Peyer's patch (tissue), 4 donors: ENCODE data around the gene CCDC197. TPM values are rescaled to one million over a fixed set of nuclear protein-coding genes. Genes with fewer than 3 reads are reported as not detected.

ENCODE experiments used
- DNase-seq, 3 donors: peaks; one replicate each; pipeline ENCODE4 v3.0.0-alpha.2; 2017 to 2019
- H3K27ac ChIP-seq, 4 donors: fragments of 200-600 bp; sonication (generic); one replicate each; pipeline ENCODE4 v1.5.1; 2016 to 2019
- H3K27me3 ChIP-seq, 2 donors: fragments of 200-600 bp; sonication (generic); one replicate each; pipeline ENCODE4 v1.5.1; 2019
- H3K36me3 ChIP-seq, 3 donors: fragments of 200-600 bp; sonication (generic); one replicate each; pipeline ENCODE4 v1.5.1; 2016 to 2019
- H3K4me1 ChIP-seq, 4 donors: fragments of 200-600 bp; sonication (generic); one replicate each; pipeline ENCODE4 v1.5.1; 2016 to 2019
- H3K4me3 ChIP-seq, 4 donors: fragments of 200-600 bp; sonication (generic); 1 replicate in 3 of 4; 2 replicates in 1 of 4; pipeline ENCODE4 v1.5.1; 2016 to 2019; ENCODE audit warnings: mild to moderate bottlenecking in 1 of 4
- H3K9me3 ChIP-seq, 4 donors: fragments of 200-600 bp; sonication (generic); one replicate each; pipeline ENCODE4 v1.5.1; 2016 to 2019; ENCODE audit warnings: mild to moderate bottlenecking in 1 of 4
- POLR2A ChIP-seq, 2 donors: fragments of 450-650 bp; IDR thresholded peaks; one replicate each; pipeline ENCODE4 v1.5.1; 2017; ENCODE audit warnings: antibody characterized with exemption in 2 of 2, mild to moderate bottlenecking in 2 of 2, moderate library complexity in 2 of 2
- total RNA-seq, 4 donors: library from RNA; depleted of rRNA; stranded (reverse); fragments of >200 nt; gene quantifications; one replicate each; pipeline ENCODE4 v1.1.0, GENCODE V29; 2016
- TF ChIP-seq, protein P1 (sequence below), 6 experiments: fragments of 450-650 bp in 4 of 6; fragments of 200-600 bp in 2 of 6; sonication (generic) in 1 of 6; IDR thresholded peaks; one replicate each; pipeline ENCODE4 v1.5.1; 2017 to 2019; ENCODE audit warnings: antibody characterized with exemption in 6 of 6, mild to moderate bottlenecking in 3 of 6, moderate library complexity in 1 of 6

CCDC197 gene
- total RNA-seq, 4 donors from 2014 or later = not detected

DNA sequence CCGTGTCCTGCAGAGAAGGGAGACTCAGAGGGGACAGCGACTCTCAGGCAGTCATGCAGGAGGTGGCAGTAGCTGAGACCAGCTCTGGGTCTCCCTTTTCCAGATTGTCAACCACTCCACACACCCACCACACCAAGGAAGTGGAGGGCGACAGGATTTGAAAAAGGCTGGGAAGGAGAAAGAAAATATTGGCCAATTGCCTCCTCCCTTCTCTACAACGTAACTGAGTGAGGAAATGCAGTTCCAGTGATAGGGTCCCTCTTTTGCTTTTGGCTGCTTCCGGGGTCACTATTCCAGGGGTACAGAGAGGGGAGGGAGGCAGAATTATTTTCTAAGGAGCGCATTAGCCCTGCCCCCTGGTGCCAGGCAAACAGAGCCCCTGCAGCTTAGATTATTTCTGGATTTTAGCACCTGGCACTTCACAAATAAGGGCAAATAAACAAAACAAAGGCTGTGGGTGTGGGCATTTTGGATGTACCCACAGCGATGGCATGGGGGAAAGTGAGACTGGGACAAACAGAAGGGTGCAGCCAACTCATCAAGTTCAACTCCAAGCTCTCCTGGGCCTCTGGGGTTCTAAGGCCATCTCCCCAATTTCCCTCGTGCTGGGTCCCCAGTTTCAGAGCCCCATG lies 41.1 kb upstream of the CCDC197 start:
- Histone ChIP-seq H3K9me3 (no peaks in the 10 kb centered on the region), H3K27me3 (no peaks in the 10 kb centered on the region), H3K4me3 (peak overlapping the region; percentile 4 to 38 (median 32)), H3K27ac (peak overlapping the region; percentile 72 to 93 (median 82)), H3K4me1 (peaks cover 0 to 62% (median 52%) of the 10 kb centered on the region in 4 donors), H3K36me3 (no peaks in the 10 kb centered on the region)
- TF ChIP-seq, protein P1, sequence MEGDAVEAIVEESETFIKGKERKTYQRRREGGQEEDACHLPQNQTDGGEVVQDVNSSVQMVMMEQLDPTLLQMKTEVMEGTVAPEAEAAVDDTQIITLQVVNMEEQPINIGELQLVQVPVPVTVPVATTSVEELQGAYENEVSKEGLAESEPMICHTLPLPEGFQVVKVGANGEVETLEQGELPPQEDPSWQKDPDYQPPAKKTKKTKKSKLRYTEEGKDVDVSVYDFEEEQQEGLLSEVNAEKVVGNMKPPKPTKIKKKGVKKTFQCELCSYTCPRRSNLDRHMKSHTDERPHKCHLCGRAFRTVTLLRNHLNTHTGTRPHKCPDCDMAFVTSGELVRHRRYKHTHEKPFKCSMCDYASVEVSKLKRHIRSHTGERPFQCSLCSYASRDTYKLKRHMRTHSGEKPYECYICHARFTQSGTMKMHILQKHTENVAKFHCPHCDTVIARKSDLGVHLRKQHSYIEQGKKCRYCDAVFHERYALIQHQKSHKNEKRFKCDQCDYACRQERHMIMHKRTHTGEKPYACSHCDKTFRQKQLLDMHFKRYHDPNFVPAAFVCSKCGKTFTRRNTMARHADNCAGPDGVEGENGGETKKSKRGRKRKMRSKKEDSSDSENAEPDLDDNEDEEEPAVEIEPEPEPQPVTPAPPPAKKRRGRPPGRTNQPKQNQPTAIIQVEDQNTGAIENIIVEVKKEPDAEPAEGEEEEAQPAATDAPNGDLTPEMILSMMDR (IDR thresholded peaks at IDR 0.05) = no peak
- TF ChIP-seq POLR2A (IDR thresholded peaks at IDR 0.05) = no peak
- no peak for DNase-seq

- Histone ChIP-seq H3K27me3 (no peaks in the 10 kb centered on the region), H3K9me3 (no peaks in the 10 kb centered on the region), H3K36me3 (no peaks in the 10 kb centered on the region), H3K4me1 (peaks cover 0 to 63% (median 54%) of the 10 kb centered on the region in 4 donors), H3K27ac (peak overlapping the region; percentile 72 to 93 (median 82)), H3K4me3 (peak overlapping the region in 3 of 4 donors; percentile 26 to 38 (median 34))
- TF ChIP-seq, protein P1 (IDR thresholded peaks at IDR 0.05) = no peak
- TF ChIP-seq POLR2A (IDR thresholded peaks at IDR 0.05) = no peak
- DNase-seq = no peak
These were observed 40.4 kb upstream of the CCDC197 start for GRCh38 chr14:93956514-93957332.

- H3K4me1 ChIP-seq = peaks cover 0 to 65% (median 55%) of the 10 kb centered on the region in 4 donors
- TF ChIP-seq, protein P1 (IDR thresholded peaks at IDR 0.05) = no peak
- no peak for TF ChIP-seq POLR2A (IDR thresholded peaks at IDR 0.05)
- no peaks in the 10 kb centered on the region for H3K36me3 ChIP-seq
- H3K27ac ChIP-seq = peak overlapping the region; percentile 72 to 93 (median 82)
- no peak overlapping the region for H3K4me3 ChIP-seq
- DNase-seq = no peak
- no peaks in the 10 kb centered on the region for H3K9me3 ChIP-seq
- H3K27me3 ChIP-seq = no peaks in the 10 kb centered on the region
These were observed 39.8 kb upstream of the CCDC197 start for GRCh38 chr14:93957333-93957710.

GRCh38 chr14:93957751-93958566 lies 39.1 kb upstream of the CCDC197 start:
- H3K4me1 ChIP-seq = peaks cover 0 to 65% (median 56%) of the 10 kb centered on the region in 4 donors
- no peaks in the 10 kb centered on the region for H3K27me3 ChIP-seq
- no peaks in the 10 kb centered on the region for H3K9me3 ChIP-seq
- TF ChIP-seq, protein P1 (IDR thresholded peaks at IDR 0.05) = no peak
- TF ChIP-seq POLR2A (IDR thresholded peaks at IDR 0.05) = no peak
- no peak overlapping the region for H3K4me3 ChIP-seq
- DNase-seq = no peak
- no peaks in the 10 kb centered on the region for H3K36me3 ChIP-seq
- peak overlapping the region; percentile 72 to 84 (median 82) for H3K27ac ChIP-seq

GRCh38 chr14:93958567-93959238 lies 38.4 kb upstream of the CCDC197 start:
- H3K27ac ChIP-seq = peak overlapping the region; percentile 72 to 84 (median 82)
- TF ChIP-seq, protein P1 (IDR thresholded peaks at IDR 0.05) = no peak
- TF ChIP-seq POLR2A (IDR thresholded peaks at IDR 0.05) = no peak
- H3K4me3 ChIP-seq = no peak overlapping the region
- H3K4me1 ChIP-seq = peaks cover 0 to 67% (median 56%) of the 10 kb centered on the region in 4 donors
- no peaks in the 10 kb centered on the region for H3K27me3 ChIP-seq
- no peak for DNase-seq
- H3K36me3 ChIP-seq = no peaks in the 10 kb centered on the region
- no peaks in the 10 kb centered on the region for H3K9me3 ChIP-seq
